HepG2 (cell line): ENCODE measurements around the gene WDR27.

Source experiments
- CCAR2 ChIP-seq: fragments of 200-400 bp; formaldehyde crosslinking; optimal IDR thresholded peaks from 2 replicates; pipeline ENCODE3; 2018; ENCODE audit warnings: low read depth, mild to moderate bottlenecking, low read length, moderate library complexity
- CTCF ChIP-seq: sonication (generic); formaldehyde crosslinking; IDR thresholded peaks from 2 replicates; pipeline ENCODE4 v1.5.0; 2020; ENCODE audit warnings: mild to moderate bottlenecking, missing genetic modification reagents, moderate library complexity
- TAF15 ChIP-seq: fragments of 200-400 bp; formaldehyde crosslinking; IDR thresholded peaks from one replicate; pipeline ENCODE4 v1.6.1; 2018; ENCODE audit warnings: mild to moderate bottlenecking, low read depth, low read length; ENCODE audit not compliant: poor library complexity, severe bottlenecking
- ZBTB1 ChIP-seq: sonication (generic); formaldehyde crosslinking; IDR thresholded peaks from 2 replicates; pipeline ENCODE4 v1.4.0; 2020; ENCODE audit warnings: missing genetic modification reagents, borderline replicate concordance
- ZNF317 ChIP-seq: sonication (generic); formaldehyde crosslinking; IDR thresholded peaks from 2 replicates; pipeline ENCODE4 v1.5.0; 2020; ENCODE audit warnings: mild to moderate bottlenecking, missing genetic modification reagents
- ZNF740 ChIP-seq: sonication (generic); formaldehyde crosslinking; IDR thresholded peaks from 2 replicates; pipeline ENCODE4 v1.4.0; 2020; ENCODE audit warnings: missing genetic modification reagents

- TF ChIP-seq ZNF740 (no peak), CCAR2 (no peak), TAF15 (no peak), ZNF317 (CRISPR knock-in tag) (no peak), CTCF (CRISPR knock-in tag) (no peak), ZBTB1 (no peak)
Measured at GRCh38 chr6:169647637-169648036, 54.2 kb downstream of the WDR27 start.
